AG04450 (cell line): Measurements from ENCODE around the gene MND1. TPM values are rescaled to one million over a fixed set of nuclear protein-coding genes. Genes with fewer than 3 reads are reported as not detected.
"Not testable (repeated sequence)": the region's sequence is repeated elsewhere in the genome, so short reads cannot be mapped to it uniquely, and the experiment has no call there.

Experiments
- CTCF ChIA-PET: fragments of 300-600, 350-600 bp; formaldehyde crosslinking; extraction: SDS; loops from one replicate; lab custom pipeline; 2022; ENCODE audit warnings: antibody characterized with exemption, inconsistent platforms; lab: Charles Lee
- POLR2A ChIA-PET: fragments of 350-600 bp; formaldehyde crosslinking; extraction: SDS; loops from one replicate; lab custom pipeline; 2021; ENCODE audit warnings: antibody characterized with exemption, inconsistent platforms; lab: Yijun Ruan, JAX
- DNase-seq: peaks from one replicate; pipeline ENCODE4 v3.0.0-alpha.2; 2011; ENCODE audit warnings: low read depth, low spot score
- H3K27ac ChIP-seq: one replicate; pipeline ENCODE4 v1.5.1; 2012; ENCODE audit warnings: low read depth, low read length, control low read depth
- H3K27me3 ChIP-seq: one replicate; pipeline ENCODE4 v1.6.0; 2012; ENCODE audit warnings: low read length; ENCODE audit not compliant: control insufficient read depth, insufficient read depth
- H3K4me3 ChIP-seq: 2 replicates; pipeline ENCODE4 v1.5.1; 2011; ENCODE audit warnings: mild to moderate bottlenecking, low read depth, low read length, control low read depth
- H3K9me3 ChIP-seq: 2 replicates; pipeline ENCODE4 v1.5.1; 2012; ENCODE audit warnings: low read length; ENCODE audit not compliant: control insufficient read depth, insufficient read depth
- CTCF ChIP-seq: IDR thresholded peaks from 2 replicates; pipeline ENCODE4 v1.5.1; 2011; ENCODE audit warnings: low read depth, low read length, control low read depth, inconsistent platforms
- polyA plus RNA-seq: library from polyadenylated mRNA; depleted of rRNA; stranded (reverse); fragments of >200 nt; gene quantifications from 2 replicates; pipeline ENCODE4 v1.2.3, GENCODE V29; 2011

The MND1 gene
- polyA plus RNA-seq, 1 experiment: 2.2 TPM

- DNase-seq: no peak
- CTCF ChIA-PET: interaction anchor here (0.9 to 3.2 kb wide), 4 partner anchors 18 to 126 kb away, joined by 3 to 14 read pairs (median 6); no protein-coding TSS in a partner anchor
- Histone ChIP-seq H3K9me3 (no peaks in the 10 kb centered on the region; the same call in 1 of the 2 replicates), H3K27me3 (no peaks in the 10 kb centered on the region), H3K27ac (no peak overlapping the region), H3K4me3 (no peak overlapping the region)
- POLR2A ChIA-PET: interaction anchor here (0.7 to 1.4 kb wide), 3 partner anchors 14 to 151 kb away, joined by 3 to 6 read pairs (median 3); partner anchors contain the start of gene TMEM131L
- no peak for TF ChIP-seq CTCF
Observed at GRCh38 chr4:153447175-153447905, 102.9 kb downstream of the MND1 start.

- Histone ChIP-seq H3K27me3 (no peaks in the 10 kb centered on the region), H3K27ac (no peak overlapping the region), H3K9me3 (no peaks in the 10 kb centered on the region; the same call in 1 of the 2 replicates), H3K4me3 (no peak overlapping the region)
- CTCF ChIA-PET: interaction anchor here (0.6 to 3.2 kb wide), 7 partner anchors 17 to 1704 kb away, joined by 3 to 14 read pairs (median 4); no protein-coding TSS in a partner anchor
- POLR2A ChIA-PET: interaction anchor here (0.9 to 1.4 kb wide), 3 partner anchors 18 to 152 kb away, joined by 3 to 6 read pairs (median 4); partner anchors contain the start of gene TMEM131L
- DNase-seq: peak; percentile 56
- no peak for TF ChIP-seq CTCF
Observed at GRCh38 chr4:153448003-153448731, 103.7 kb downstream of the MND1 start.

- POLR2A ChIA-PET: interaction anchor here (0.7 kb wide), 1 partner anchor 54 kb away, joined by 3 read pairs; no protein-coding TSS in a partner anchor
- CTCF ChIA-PET: interaction anchor here (0.6 to 0.9 kb wide), 2 partner anchors 19 to 125 kb away, joined by 3 read pairs; no protein-coding TSS in a partner anchor
- TF ChIP-seq CTCF: no peak
- Histone ChIP-seq H3K4me3 (no peak overlapping the region), H3K9me3 (no peaks in the 10 kb centered on the region; the same call in 1 of the 2 replicates), H3K27ac (no peak overlapping the region), H3K27me3 (no peaks in the 10 kb centered on the region)
- DNase-seq: no peak
Observed at GRCh38 chr4:153449338-153449737, 104.8 kb downstream of the MND1 start.

- no peak overlapping the region for H3K4me3 ChIP-seq
- no peaks in the 10 kb centered on the region for H3K27me3 ChIP-seq
- DNase-seq: no peak
- H3K27ac ChIP-seq: no peak overlapping the region
- no peaks in the 10 kb centered on the region; the same call in 1 of the 2 replicates for H3K9me3 ChIP-seq
- CTCF ChIA-PET: no interaction called here
- TF ChIP-seq CTCF: no peak
- POLR2A ChIA-PET: no interaction called here
Observed at GRCh38 chr4:153450544-153450917, 106.0 kb downstream of the MND1 start.

- DNase-seq, H3K4me3 ChIP-seq, H3K27me3 ChIP-seq, CTCF ChIA-PET, H3K9me3 ChIP-seq, POLR2A ChIA-PET, H3K27ac ChIP-seq: not testable (repeated sequence)
Observed at GRCh38 chr4:153451145-153451544, 106.7 kb downstream of the MND1 start.
